ENCODE measurements around the gene LRMDA.

The LRMDA gene

GRCh38 chr10:75957314-75958120, 526.1 kb downstream of the LRMDA start:
- Histone ChIP-seq H3K23ac (ENCODE audit: low read length) (no peak overlapping the region), H3K36me3 (ENCODE audit: control insufficient read depth, insufficient read depth, low read length) (no peaks in the 10 kb centered on the region), H3K79me2 (ENCODE audit: control insufficient read depth, insufficient read depth, low read length) (no peaks in the 10 kb centered on the region), H3K4me1 (ENCODE audit: control insufficient read depth, low read depth, low read length) (no peaks in the 10 kb centered on the region), H4K8ac (ENCODE audit: low read depth, low read length) (no peak overlapping the region), H3K18ac (ENCODE audit: low read length) (no peak overlapping the region), H2AK5ac (ENCODE audit: low read length) (no peak overlapping the region), H3K27ac (ENCODE audit: low read depth, low read length) (no peak overlapping the region), H2BK15ac (replicated peaks; ENCODE audit: low read depth) (no peak overlapping the region), H3K4ac (ENCODE audit: low read depth, low read length) (no peak overlapping the region), H3K4me3 (ENCODE audit: low read length) (no peak overlapping the region), H2BK5ac (ENCODE audit: low read length) (no peak overlapping the region), H3K9ac (ENCODE audit: low read length) (no peak overlapping the region), H3K27me3 (ENCODE audit: insufficient read depth, low read length, poor library complexity) (no peaks in the 10 kb centered on the region), H3K56ac (ENCODE audit: low read length) (no peak overlapping the region), H2BK120ac (ENCODE audit: low read depth, low read length) (no peak overlapping the region), H4K5ac (ENCODE audit: low read length) (no peak overlapping the region), H3K79me1 (ENCODE audit: low read length) (no peaks in the 10 kb centered on the region), H3K4me2 (ENCODE audit: low read length) (no peak overlapping the region)
- no CpG with 5 or more reads among the region's 12 CpGs for WGBS (ENCODE audit: extremely low coverage, insufficient coverage, low lambda C conversion rate)
- no peak for DNase-seq

GRCh38 chr10:75959209-75959608, 527.8 kb downstream of the LRMDA start:
- no peak overlapping the region for H4K8ac ChIP-seq (ENCODE audit: low read depth, low read length)
- no peaks in the 10 kb centered on the region for H3K27me3 ChIP-seq (ENCODE audit: insufficient read depth, low read length, poor library complexity)
- no peak overlapping the region for H2BK15ac ChIP-seq (replicated peaks; ENCODE audit: low read depth)
- no peak overlapping the region for H3K56ac ChIP-seq (ENCODE audit: low read length)
- H3K79me2 ChIP-seq (ENCODE audit: control insufficient read depth, insufficient read depth, low read length), result no peaks in the 10 kb centered on the region
- H3K9ac ChIP-seq (ENCODE audit: low read length), result no peak overlapping the region
- H3K4ac ChIP-seq (ENCODE audit: low read depth, low read length), result no peak overlapping the region
- no peak overlapping the region for H3K27ac ChIP-seq (ENCODE audit: low read depth, low read length)
- no peak overlapping the region for H3K23ac ChIP-seq (ENCODE audit: low read length)
- no peaks in the 10 kb centered on the region for H3K36me3 ChIP-seq (ENCODE audit: control insufficient read depth, insufficient read depth, low read length)
- DNase-seq, result peak; percentile 59
- no peak overlapping the region for H2BK120ac ChIP-seq (ENCODE audit: low read depth, low read length)
- no peak overlapping the region for H3K18ac ChIP-seq (ENCODE audit: low read length)
- no peak overlapping the region for H3K4me3 ChIP-seq (ENCODE audit: low read length)
- no CpG with 5 or more reads among the region's 4 CpGs for WGBS (ENCODE audit: extremely low coverage, insufficient coverage, low lambda C conversion rate)
- no peak overlapping the region for H2AK5ac ChIP-seq (ENCODE audit: low read length)
- H4K5ac ChIP-seq (ENCODE audit: low read length), result no peak overlapping the region
- H3K4me2 ChIP-seq (ENCODE audit: low read length), result no peak overlapping the region
- no peak overlapping the region for H2BK5ac ChIP-seq (ENCODE audit: low read length)
- H3K4me1 ChIP-seq (ENCODE audit: control insufficient read depth, low read depth, low read length), result no peaks in the 10 kb centered on the region
- H3K79me1 ChIP-seq (ENCODE audit: low read length), result no peaks in the 10 kb centered on the region

GRCh38 chr10:75959912-75960311, 528.5 kb downstream of the LRMDA start:
- Histone ChIP-seq H3K56ac (ENCODE audit: low read length) (no peak overlapping the region), H2BK120ac (ENCODE audit: low read depth, low read length) (no peak overlapping the region), H3K4ac (ENCODE audit: low read depth, low read length) (no peak overlapping the region), H3K27me3 (ENCODE audit: insufficient read depth, low read length, poor library complexity) (no peaks in the 10 kb centered on the region), H2AK5ac (ENCODE audit: low read length) (no peak overlapping the region), H3K27ac (ENCODE audit: low read depth, low read length) (no peak overlapping the region), H3K4me3 (ENCODE audit: low read length) (no peak overlapping the region), H4K5ac (ENCODE audit: low read length) (no peak overlapping the region), H4K8ac (ENCODE audit: low read depth, low read length) (no peak overlapping the region), H3K36me3 (ENCODE audit: control insufficient read depth, insufficient read depth, low read length) (no peaks in the 10 kb centered on the region), H3K9ac (ENCODE audit: low read length) (no peak overlapping the region), H3K18ac (ENCODE audit: low read length) (no peak overlapping the region), H3K79me2 (ENCODE audit: control insufficient read depth, insufficient read depth, low read length) (no peaks in the 10 kb centered on the region), H2BK15ac (replicated peaks; ENCODE audit: low read depth) (no peak overlapping the region), H3K4me1 (ENCODE audit: control insufficient read depth, low read depth, low read length) (no peaks in the 10 kb centered on the region), H3K23ac (ENCODE audit: low read length) (no peak overlapping the region), H3K79me1 (ENCODE audit: low read length) (no peaks in the 10 kb centered on the region), H2BK5ac (ENCODE audit: low read length) (no peak overlapping the region), H3K4me2 (ENCODE audit: low read length) (no peak overlapping the region)
- no CpG with 5 or more reads among the region's 1 CpG for WGBS (ENCODE audit: extremely low coverage, insufficient coverage, low lambda C conversion rate)
- no peak for DNase-seq

GRCh38 chr10:75962395-75963061, 531.1 kb downstream of the LRMDA start:
- no peak overlapping the region for H2BK15ac ChIP-seq (replicated peaks; ENCODE audit: low read depth)
- WGBS (ENCODE audit: extremely low coverage, insufficient coverage, low lambda C conversion rate), result no CpG with 5 or more reads among the region's 5 CpGs
- H3K23ac ChIP-seq (ENCODE audit: low read length), result no peak overlapping the region
- no peak overlapping the region for H3K56ac ChIP-seq (ENCODE audit: low read length)
- no peak overlapping the region for H3K4me2 ChIP-seq (ENCODE audit: low read length)
- no peaks in the 10 kb centered on the region for H3K79me2 ChIP-seq (ENCODE audit: control insufficient read depth, insufficient read depth, low read length)
- no peak overlapping the region for H4K8ac ChIP-seq (ENCODE audit: low read depth, low read length)
- H3K4ac ChIP-seq (ENCODE audit: low read depth, low read length), result no peak overlapping the region
- no peaks in the 10 kb centered on the region for H3K27me3 ChIP-seq (ENCODE audit: insufficient read depth, low read length, poor library complexity)
- H2AK5ac ChIP-seq (ENCODE audit: low read length), result no peak overlapping the region
- H3K79me1 ChIP-seq (ENCODE audit: low read length), result no peaks in the 10 kb centered on the region
- H3K4me1 ChIP-seq (ENCODE audit: control insufficient read depth, low read depth, low read length), result no peaks in the 10 kb centered on the region
- H3K36me3 ChIP-seq (ENCODE audit: control insufficient read depth, insufficient read depth, low read length), result no peaks in the 10 kb centered on the region
- no peak overlapping the region for H2BK5ac ChIP-seq (ENCODE audit: low read length)
- H2BK120ac ChIP-seq (ENCODE audit: low read depth, low read length), result no peak overlapping the region
- no peak overlapping the region for H3K27ac ChIP-seq (ENCODE audit: low read depth, low read length)
- H3K18ac ChIP-seq (ENCODE audit: low read length), result no peak overlapping the region
- H4K5ac ChIP-seq (ENCODE audit: low read length), result no peak overlapping the region
- no peak overlapping the region for H3K9ac ChIP-seq (ENCODE audit: low read length)
- DNase-seq, result no peak
- no peak overlapping the region for H3K4me3 ChIP-seq (ENCODE audit: low read length)

GRCh38 chr10:75967491-75967890, 536.1 kb downstream of the LRMDA start:
- Histone ChIP-seq H3K4ac (ENCODE audit: low read depth, low read length) (no peak overlapping the region), H2BK120ac (ENCODE audit: low read depth, low read length) (no peak overlapping the region), H3K27me3 (ENCODE audit: insufficient read depth, low read length, poor library complexity) (no peaks in the 10 kb centered on the region), H3K79me1 (ENCODE audit: low read length) (no peaks in the 10 kb centered on the region), H3K18ac (ENCODE audit: low read length) (no peak overlapping the region), H3K79me2 (ENCODE audit: control insufficient read depth, insufficient read depth, low read length) (no peaks in the 10 kb centered on the region), H4K5ac (ENCODE audit: low read length) (no peak overlapping the region), H4K8ac (ENCODE audit: low read depth, low read length) (no peak overlapping the region), H3K4me1 (ENCODE audit: control insufficient read depth, low read depth, low read length) (peaks cover 2% of the 10 kb centered on the region), H3K23ac (ENCODE audit: low read length) (no peak overlapping the region), H2BK5ac (ENCODE audit: low read length) (no peak overlapping the region), H3K4me2 (ENCODE audit: low read length) (no peak overlapping the region), H3K4me3 (ENCODE audit: low read length) (no peak overlapping the region), H3K27ac (ENCODE audit: low read depth, low read length) (no peak overlapping the region), H3K9ac (ENCODE audit: low read length) (no peak overlapping the region), H3K56ac (ENCODE audit: low read length) (no peak overlapping the region), H2AK5ac (ENCODE audit: low read length) (no peak overlapping the region), H3K36me3 (ENCODE audit: control insufficient read depth, insufficient read depth, low read length) (no peaks in the 10 kb centered on the region), H2BK15ac (replicated peaks; ENCODE audit: low read depth) (no peak overlapping the region)
- no CpG with 5 or more reads among the region's 7 CpGs for WGBS (ENCODE audit: extremely low coverage, insufficient coverage, low lambda C conversion rate)
- peak; percentile 47 for DNase-seq
